Raji (cell line): ENCODE results near the gene ILF3.

Source experiments
- POLR2A ChIP-seq: IDR thresholded peaks from 2 replicates; pipeline ENCODE4 v1.6.1; 2011; ENCODE audit warnings: low read depth, low read length, control low read depth; ENCODE audit not compliant: insufficient read depth

ILF3 gene

DNA sequence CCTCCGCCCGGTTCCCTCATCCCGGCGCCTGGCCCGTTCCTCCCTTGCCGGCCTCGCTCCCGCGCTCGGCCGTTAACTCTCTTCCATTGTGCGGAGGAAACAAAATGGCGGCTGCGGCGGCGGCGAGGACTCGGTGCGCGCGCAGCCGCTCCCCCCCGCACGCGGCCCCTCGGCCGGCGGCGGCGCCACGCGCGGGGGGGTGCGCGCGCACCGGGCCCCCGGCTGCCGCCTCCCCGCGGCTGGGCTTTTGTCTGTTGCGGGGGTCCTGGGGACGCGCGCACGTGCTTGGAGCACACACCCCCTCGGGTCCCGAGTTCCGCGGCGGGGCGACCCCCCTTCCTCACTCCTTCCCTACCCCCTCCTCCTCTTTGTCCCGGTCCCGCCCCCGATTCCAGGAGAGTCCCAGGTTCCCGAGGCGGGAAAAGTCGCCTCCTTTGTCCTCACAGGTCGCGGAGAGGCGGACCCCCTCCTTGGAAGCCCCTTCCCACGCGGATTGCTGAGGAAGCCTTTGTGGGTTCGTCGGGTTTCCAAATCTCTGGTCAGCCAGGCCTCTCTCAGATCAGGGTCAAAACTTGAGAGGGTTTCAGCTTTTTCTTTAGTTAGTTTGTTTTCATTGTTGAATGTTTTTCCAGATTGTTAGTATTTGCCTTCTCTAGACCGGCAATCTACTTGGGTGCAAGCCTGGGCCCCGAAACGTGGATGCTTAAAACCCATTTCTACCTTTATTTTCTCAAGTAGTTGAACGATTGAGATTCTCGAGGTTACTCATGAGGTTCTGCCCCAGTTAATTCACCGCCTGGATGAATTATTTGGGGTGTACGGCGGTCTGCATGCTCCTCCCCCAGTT lies 687 bp downstream of the ILF3 start:
- no peak for TF ChIP-seq POLR2A

DNA sequence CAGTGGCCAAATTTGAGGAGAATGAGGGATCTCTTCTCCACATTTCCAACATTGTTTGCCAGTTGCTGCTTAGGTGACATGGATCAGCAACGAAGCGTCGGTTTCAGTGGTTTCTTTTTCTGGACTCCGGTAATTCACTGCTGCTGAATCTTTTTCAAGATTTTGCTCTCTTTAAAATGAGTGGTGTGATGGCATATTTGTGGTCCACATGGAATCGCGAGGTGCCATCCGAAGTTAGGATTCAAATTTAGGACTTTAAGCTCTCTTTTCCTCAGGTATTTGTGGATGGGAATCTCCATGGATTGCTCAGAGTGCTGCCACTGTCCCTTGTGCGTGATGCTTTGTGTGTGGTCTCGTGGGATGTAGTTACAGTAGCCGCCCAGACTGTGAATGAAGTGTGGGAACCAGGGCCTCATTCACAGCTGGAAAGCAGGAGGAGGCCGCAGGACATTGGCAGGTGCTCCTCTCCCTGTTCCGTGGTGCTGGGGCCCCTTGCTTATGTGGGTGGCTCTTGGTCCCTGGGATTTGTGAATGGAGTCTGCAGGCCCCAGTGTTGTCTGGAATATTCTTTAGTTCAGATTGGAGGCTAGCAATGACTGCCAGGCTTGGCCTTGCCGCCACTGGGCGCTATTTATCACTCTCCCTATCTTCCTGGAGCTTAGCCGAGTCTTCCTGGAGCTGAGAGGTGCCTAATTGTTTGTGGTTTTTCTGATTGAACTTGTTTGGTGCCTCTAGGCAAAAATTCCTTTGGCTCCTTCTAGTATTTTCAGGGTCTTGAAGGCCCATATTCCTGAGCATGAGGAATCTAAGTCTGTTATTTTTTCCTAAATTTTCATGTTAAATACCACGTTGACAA lies 1.5 kb downstream of the ILF3 start:
- TF ChIP-seq POLR2A = no peak

DNA sequence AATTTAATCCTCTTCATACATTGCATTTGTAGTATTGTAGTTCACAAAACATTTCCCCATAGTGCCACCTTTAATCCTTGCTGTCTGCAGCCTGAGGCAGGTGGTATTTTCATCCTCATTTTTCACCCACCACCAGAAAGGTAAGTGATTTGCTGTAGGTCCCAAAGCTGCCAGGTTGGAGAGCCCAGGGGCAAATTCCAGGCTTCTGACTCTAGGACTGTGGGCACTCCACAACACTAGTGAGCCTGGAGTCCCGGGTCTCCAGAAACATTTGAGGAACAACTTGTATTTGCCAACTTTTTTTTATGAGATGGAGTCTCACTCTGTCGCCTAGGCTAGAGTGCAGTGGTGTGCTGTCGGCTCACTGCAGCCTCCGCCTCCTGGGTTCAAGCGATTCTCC lies 6.2 kb downstream of the ILF3 start:
- TF ChIP-seq POLR2A = no peak

DNA sequence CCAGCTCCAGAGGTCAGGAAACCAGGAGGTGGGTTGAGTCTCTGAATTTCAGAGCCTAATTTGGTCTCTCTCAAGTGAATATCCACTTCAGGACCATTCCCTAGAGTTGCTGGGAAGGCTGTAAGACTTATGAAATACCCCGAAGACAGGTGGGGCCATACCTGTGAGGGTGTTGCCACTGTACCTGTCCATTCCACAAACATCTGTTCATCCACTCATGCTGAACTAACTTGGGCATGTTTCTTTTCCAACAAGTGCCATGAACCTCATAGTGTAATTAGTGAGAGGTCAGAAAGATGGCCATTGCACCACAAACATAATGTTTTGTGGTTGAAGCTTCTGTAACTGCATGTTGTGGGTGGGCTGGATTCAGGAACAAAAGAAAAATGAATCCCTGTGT lies 7.8 kb downstream of the ILF3 start:
- TF ChIP-seq POLR2A = no peak

DNA sequence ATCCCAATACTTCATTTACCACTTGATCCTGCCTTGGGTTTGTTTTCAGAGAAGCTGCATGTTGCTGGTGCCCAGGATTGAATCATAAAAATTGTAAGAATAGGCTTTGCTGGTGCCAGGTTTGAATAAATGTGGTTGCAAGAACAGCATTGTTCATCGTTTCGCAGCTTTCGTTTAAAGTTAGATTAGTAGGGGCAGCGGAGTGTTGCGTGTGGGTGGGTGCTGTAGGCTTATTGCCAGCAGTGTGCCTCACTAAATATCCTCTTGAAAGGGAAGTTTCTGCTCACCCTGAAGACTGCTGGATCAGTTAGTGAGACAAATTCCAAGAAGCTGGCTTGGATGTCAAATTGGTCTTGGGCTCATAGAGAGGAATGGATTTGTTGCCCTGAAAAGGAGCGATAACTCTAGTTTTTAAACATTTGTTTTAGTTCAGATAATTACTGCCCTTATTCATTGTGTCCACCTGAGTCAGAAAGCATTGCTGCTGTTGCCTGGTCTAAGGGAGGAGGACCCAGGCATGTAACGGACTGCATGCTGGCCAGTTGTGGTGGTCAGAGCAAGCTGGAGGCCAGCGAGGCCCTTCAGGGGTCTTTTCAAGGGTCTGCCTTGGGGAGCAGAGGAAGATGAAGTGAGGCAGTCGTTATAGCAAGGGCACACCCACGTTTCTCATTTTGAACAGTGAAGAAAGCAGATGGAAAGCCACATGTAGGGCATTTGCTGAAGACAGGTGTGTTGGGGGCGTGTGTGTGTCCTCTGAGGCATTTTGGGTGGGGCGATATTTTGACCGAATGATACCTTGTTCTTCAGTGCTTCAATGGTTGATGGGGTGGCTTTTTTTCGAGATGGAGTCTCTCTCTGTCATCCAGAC lies 8.5 kb downstream of the ILF3 start:
- TF ChIP-seq POLR2A = no peak

DNA sequence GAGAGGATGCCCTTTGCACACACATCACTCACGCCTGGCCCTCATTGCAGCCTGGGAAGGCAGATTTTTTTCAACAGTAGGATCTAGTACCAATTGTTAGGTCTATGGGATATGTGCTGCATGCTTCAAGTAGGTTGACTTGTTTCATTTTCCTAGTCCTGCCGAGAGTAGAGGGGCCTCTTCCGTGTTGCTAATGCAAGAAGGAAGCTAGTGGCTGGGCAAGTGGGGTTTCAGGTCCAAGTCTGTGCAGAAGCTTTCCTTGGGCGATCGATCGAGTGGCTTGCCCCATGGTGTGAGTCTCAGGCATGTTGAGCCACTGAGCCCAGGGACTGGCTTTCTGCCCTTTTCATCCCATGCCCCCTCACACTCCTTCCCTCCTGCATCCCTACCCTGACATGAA lies 13.7 kb downstream of the ILF3 start:
- no peak for TF ChIP-seq POLR2A

DNA sequence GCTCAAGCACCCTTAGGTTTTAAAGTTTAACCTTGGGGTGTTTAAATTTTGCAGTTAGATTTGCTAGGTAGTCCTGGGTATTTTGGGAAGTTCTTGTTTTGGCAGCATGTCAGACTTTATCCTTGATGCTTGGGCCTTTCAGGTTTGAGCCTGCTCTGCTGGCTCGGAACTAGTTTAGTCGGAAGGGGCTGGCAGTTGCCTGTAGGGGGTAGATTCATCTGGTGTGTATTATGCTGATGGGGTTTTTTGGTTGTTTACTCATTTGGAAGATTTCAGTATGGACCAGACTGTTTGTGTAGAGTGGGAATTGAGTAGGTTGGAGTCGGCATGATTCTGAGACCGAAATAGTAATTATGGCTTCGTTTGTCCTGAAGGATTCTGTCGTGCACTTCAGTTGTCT lies 15.1 kb downstream of the ILF3 start:
- TF ChIP-seq POLR2A = no peak

DNA sequence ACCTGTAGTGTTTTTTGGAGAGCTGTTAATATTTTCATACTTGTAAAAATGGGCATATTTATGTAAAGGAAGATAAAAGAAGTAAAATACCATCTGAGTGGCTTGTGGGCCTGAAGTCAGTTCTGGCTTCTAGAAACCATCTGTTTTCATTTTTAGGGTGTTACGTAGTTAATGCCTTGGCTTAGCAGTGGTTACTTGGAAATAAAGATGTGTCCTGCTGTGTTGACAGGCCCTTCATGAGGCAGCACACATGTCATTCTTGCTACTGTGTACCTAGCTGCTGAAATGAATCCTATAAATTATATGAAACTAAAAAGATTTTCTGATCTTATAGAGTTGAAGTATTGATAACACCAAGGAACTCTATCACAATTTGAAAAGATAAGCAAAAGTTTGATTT lies 16.0 kb downstream of the ILF3 start:
- no peak for TF ChIP-seq POLR2A

DNA sequence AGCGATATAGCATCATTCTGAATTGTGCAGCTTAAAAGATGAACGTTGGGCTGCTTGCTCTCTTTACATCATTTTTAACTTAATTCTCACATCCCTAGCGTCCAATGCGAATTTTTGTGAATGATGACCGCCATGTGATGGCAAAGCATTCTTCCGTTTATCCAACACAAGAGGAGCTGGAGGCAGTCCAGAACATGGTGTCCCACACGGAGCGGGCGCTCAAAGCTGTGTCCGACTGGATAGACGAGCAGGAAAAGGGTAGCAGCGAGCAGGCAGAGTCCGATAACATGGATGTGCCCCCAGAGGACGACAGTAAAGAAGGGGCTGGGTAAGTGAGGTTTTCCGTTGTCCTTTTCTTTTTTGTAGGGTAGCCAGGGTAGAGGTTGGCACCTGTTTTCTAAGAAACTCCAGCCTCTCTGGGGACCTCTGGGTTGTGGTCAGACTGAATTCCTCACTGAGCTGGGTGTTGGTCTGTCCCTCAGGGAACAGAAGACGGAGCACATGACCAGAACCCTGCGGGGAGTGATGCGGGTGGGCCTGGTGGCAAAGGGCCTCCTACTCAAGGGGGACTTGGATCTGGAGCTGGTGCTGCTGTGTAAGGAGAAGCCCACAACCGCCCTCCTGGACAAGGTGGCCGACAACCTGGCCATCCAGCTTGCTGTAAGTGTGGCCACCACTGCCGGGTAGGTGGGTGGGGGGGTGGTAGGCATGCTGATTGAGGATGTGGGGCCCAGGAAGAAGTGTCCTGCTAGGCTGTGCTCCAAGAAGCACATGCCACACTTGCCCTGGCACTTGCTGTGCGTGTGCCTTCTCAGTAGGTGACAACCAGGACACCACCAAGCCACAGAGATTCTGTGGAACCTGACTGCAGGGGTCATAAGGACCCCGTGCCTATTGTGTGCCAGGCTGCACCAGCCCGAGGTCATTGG lies 17.0 kb downstream of the ILF3 start:
- no peak for TF ChIP-seq POLR2A

DNA sequence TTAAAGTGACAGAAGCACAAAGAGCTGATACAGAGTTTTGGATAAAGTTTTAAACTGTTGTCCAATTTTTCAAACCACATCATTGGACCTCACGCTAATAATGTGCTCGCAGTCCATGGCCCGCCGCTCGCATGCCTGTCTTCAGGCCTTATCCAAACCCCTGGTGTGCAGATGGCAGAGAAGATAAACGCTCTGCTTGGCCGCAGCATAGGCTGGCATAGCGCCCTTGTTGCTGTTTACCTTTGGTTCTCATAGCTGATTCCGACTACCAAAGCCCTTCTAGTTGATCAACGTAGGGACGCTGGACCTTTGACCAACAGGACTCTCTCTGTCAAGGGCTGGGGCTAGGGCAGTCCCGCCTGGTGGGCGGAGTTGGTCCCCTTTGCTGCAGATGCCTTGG lies 23.6 kb downstream of the ILF3 start:
- TF ChIP-seq POLR2A = no peak

DNA sequence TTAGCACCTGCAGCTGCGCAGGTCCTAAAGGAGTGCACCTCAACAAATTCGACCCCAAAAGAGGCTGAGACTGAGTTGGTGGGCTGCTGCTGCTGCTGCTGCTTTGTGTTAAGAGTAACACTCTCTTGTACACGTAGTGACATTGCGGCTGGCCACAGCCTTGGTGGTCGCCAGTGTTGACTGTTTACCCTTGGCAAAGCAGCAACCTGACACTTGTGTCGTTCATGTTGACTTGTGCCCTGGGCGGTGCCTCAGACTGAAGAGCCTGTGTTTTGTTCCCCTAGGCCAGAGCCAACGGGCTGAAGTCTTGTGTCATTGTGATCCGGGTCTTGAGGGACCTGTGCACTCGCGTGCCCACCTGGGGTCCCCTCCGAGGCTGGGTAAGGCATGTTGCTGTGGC lies 24.7 kb downstream of the ILF3 start:
- no peak for TF ChIP-seq POLR2A

DNA sequence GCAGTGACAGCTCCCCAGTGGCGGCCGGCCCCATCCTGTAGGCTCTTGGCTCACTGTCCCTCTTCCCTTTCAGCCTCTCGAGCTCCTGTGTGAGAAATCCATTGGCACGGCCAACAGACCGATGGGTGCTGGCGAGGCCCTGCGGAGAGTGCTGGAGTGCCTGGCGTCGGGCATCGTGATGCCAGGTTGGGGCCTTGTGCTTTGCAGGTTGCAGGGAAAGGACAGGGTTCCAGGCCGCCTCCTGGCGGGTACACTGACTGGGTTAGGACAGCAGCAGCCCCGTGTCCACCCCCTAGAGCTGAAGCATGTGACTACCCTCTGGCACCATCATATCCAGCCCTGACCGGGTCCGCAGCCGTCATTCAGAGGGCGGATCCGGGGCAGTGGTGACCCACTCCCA lies 25.6 kb downstream of the ILF3 start:
- no peak for TF ChIP-seq POLR2A

DNA sequence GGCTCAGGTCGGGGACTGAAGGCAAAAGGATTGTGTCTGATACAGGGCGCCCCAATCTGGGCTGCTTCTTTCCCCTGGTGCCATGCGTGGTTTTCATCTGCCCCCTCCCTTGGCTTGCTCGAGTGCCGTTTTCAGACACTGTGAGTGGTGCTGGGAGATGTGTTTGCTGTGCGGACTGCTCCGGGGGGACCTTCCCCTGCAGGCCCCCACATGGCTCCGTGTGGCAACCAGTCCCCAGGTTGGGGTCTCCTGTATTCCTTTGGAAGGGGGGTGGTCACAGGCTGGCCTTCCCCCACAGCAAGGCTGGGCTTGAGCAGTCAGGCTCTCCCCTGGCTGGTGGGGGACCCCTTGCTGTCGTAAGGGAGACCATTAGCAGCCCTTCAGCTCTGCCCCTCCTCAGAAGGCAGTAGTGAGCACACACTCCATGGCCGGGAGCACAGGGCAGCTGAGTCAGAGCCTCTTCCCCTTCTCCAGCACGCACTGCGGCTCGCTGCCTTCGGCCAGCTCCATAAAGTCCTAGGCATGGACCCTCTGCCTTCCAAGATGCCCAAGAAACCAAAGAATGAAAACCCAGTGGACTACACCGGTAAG lies 26.5 kb downstream of the ILF3 start:
- no peak for TF ChIP-seq POLR2A

DNA sequence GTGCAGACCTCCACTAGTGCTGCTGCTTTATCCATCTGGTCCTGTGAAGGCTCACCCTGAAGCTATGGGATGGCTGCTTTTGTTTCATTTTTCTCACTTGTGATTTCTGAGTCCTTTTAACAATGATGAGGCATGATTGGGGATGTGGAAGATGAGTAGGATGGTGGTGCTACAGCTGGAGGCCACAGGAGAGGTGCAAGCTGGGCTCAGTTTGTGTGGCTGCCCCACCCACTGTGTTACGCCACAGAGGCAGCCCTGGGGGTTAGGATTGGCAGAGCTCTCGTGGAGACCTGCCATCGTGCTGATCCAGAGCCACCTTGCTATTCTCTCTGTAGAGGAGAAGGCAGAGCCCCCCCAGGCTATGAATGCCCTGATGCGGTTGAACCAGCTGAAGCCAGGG lies 27.5 kb downstream of the ILF3 start:
- no peak for TF ChIP-seq POLR2A
